ENCODE results near the gene CACNB2. TPM values are rescaled to one million over a fixed set of nuclear protein-coding genes. Genes with fewer than 3 reads are reported as not detected.
"Not testable (repeated sequence)": the region's sequence is repeated elsewhere in the genome, so short reads cannot be mapped to it uniquely, and the experiment has no call there.

CACNB2 gene
- polyA plus RNA-seq, 3 donors, result 3.1 to 3.6 (median 3.3) TPM

GRCh38 chr10:18549105-18549504 lies 408.9 kb downstream of the CACNB2 start:
- DNase-seq (ENCODE audit: low read depth in 3 of 3, low spot score in 2 of 3), result no peak

GRCh38 chr10:18551473-18551872 lies 411.2 kb downstream of the CACNB2 start:
- no peak for DNase-seq (ENCODE audit: low read depth in 3 of 3, low spot score in 2 of 3)

GRCh38 chr10:18554479-18554878 lies 414.3 kb downstream of the CACNB2 start:
- DNase-seq (ENCODE audit: low read depth in 3 of 3, low spot score in 2 of 3), result no peak

GRCh38 chr10:18556522-18557147 lies 416.4 kb downstream of the CACNB2 start:
- no peak for DNase-seq (ENCODE audit: low read depth in 3 of 3, low spot score in 2 of 3)

GRCh38 chr10:18557960-18558359 lies 417.7 kb downstream of the CACNB2 start:
- DNase-seq (ENCODE audit: low read depth in 3 of 3, low spot score in 2 of 3), result no peak

GRCh38 chr10:18561861-18562551 lies 421.8 kb downstream of the CACNB2 start:
- DNase-seq (ENCODE audit: low read depth in 3 of 3, low spot score in 2 of 3), result no peak

GRCh38 chr10:18563003-18563726 lies 422.9 kb downstream of the CACNB2 start:
- no peak for DNase-seq (ENCODE audit: low read depth in 3 of 3, low spot score in 2 of 3)

- DNase-seq (ENCODE audit: low read depth in 3 of 3, low spot score in 2 of 3), result no peak
Measured at GRCh38 chr10:18565006-18565405, 424.8 kb downstream of the CACNB2 start.

- no peak for DNase-seq (ENCODE audit: low read depth in 3 of 3, low spot score in 2 of 3)
Measured at GRCh38 chr10:18566177-18566576, 426.0 kb downstream of the CACNB2 start.

GRCh38 chr10:18567343-18567856 lies 427.2 kb downstream of the CACNB2 start:
- DNase-seq (ENCODE audit: low read depth in 3 of 3, low spot score in 2 of 3), result no peak

GRCh38 chr10:18570386-18570785 lies 430.2 kb downstream of the CACNB2 start:
- not testable (repeated sequence) for DNase-seq (ENCODE audit: low read depth in 3 of 3, low spot score in 2 of 3)

- no peak for DNase-seq (ENCODE audit: low read depth in 3 of 3, low spot score in 2 of 3)
Measured at GRCh38 chr10:18571076-18571475, 430.9 kb downstream of the CACNB2 start.

- no peak for DNase-seq (ENCODE audit: low read depth in 3 of 3, low spot score in 2 of 3)
Measured at GRCh38 chr10:18571780-18572179, 431.6 kb downstream of the CACNB2 start.

GRCh38 chr10:18572959-18573561 lies 432.8 kb downstream of the CACNB2 start:
- DNase-seq (ENCODE audit: low read depth in 3 of 3, low spot score in 2 of 3), result no peak

GRCh38 chr10:18576586-18576985 lies 436.4 kb downstream of the CACNB2 start:
- DNase-seq (ENCODE audit: low read depth in 3 of 3, low spot score in 2 of 3), result no peak

GRCh38 chr10:18577823-18578685 lies 437.8 kb downstream of the CACNB2 start:
- no peak for DNase-seq (ENCODE audit: low read depth in 3 of 3, low spot score in 2 of 3)

GRCh38 chr10:18582803-18583202 lies 442.6 kb downstream of the CACNB2 start:
- DNase-seq (ENCODE audit: low read depth in 3 of 3, low spot score in 2 of 3), result no peak

- DNase-seq (ENCODE audit: low read depth in 3 of 3, low spot score in 2 of 3), result no peak
Measured at GRCh38 chr10:18583575-18584270, 443.5 kb downstream of the CACNB2 start.

- DNase-seq (ENCODE audit: low read depth in 3 of 3, low spot score in 2 of 3), result not testable (repeated sequence)
Measured at GRCh38 chr10:18586637-18587036, 446.4 kb downstream of the CACNB2 start.

- not testable (repeated sequence) for DNase-seq (ENCODE audit: low read depth in 3 of 3, low spot score in 2 of 3)
Measured at GRCh38 chr10:18591141-18591540, 450.9 kb downstream of the CACNB2 start.

All from right renal cortex interstitium (tissue), 3 donors.